Astrocyte of the cerebellum (primary cell): ENCODE results near the gene TSPAN3.

Experiments
- DNase-seq: peaks from one replicate; pipeline ENCODE4 v3.0.0-alpha.2; 2011; ENCODE audit warnings: low read depth
- H3K4me3 ChIP-seq: 2 replicates; pipeline ENCODE4 v1.5.1; 2011; ENCODE audit warnings: mild to moderate bottlenecking, low read depth, low read length, moderate library complexity
- in situ Hi-C: cut with HindIII; loops from 2 replicates; pipeline ENCODE4 v1.10.0; 2017; ENCODE audit warnings: low sequenced_read_pairs
- TF ChIP-seq, protein P1 (sequence below): IDR thresholded peaks from 2 replicates; pipeline ENCODE4 v1.5.1; 2012; ENCODE audit warnings: low read length, low read depth, moderate library complexity, mild to moderate bottlenecking; ENCODE audit errors: missing control alignments

Gene TSPAN3

GRCh38 chr15:76991741-76992645, 78.9 kb downstream of the TSPAN3 start:
- H3K4me3 ChIP-seq, result no peak overlapping the region
- DNase-seq, result no peak
- TF ChIP-seq, protein P1, sequence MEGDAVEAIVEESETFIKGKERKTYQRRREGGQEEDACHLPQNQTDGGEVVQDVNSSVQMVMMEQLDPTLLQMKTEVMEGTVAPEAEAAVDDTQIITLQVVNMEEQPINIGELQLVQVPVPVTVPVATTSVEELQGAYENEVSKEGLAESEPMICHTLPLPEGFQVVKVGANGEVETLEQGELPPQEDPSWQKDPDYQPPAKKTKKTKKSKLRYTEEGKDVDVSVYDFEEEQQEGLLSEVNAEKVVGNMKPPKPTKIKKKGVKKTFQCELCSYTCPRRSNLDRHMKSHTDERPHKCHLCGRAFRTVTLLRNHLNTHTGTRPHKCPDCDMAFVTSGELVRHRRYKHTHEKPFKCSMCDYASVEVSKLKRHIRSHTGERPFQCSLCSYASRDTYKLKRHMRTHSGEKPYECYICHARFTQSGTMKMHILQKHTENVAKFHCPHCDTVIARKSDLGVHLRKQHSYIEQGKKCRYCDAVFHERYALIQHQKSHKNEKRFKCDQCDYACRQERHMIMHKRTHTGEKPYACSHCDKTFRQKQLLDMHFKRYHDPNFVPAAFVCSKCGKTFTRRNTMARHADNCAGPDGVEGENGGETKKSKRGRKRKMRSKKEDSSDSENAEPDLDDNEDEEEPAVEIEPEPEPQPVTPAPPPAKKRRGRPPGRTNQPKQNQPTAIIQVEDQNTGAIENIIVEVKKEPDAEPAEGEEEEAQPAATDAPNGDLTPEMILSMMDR, result no peak
- in situ Hi-C loops, result loop anchor here (5.0 kb wide), 1 partner anchor 40 kb away; no protein-coding TSS in a partner anchor
